ENCODE measurements around the gene RANBP17.

The RANBP17 gene

GRCh38 chr5:170882345-170882744, 20.5 kb downstream of the RANBP17 start:
- no peak overlapping the region for H3K4me3 ChIP-seq (ENCODE audit: low read depth, low read length)
- DNase-seq (ENCODE audit: low read depth), result no peak
- no peak for TF ChIP-seq CTCF (IDR thresholded peaks at IDR 0.05; ENCODE audit: insufficient read depth, low read depth, low read length, missing control alignments)

DNA sequence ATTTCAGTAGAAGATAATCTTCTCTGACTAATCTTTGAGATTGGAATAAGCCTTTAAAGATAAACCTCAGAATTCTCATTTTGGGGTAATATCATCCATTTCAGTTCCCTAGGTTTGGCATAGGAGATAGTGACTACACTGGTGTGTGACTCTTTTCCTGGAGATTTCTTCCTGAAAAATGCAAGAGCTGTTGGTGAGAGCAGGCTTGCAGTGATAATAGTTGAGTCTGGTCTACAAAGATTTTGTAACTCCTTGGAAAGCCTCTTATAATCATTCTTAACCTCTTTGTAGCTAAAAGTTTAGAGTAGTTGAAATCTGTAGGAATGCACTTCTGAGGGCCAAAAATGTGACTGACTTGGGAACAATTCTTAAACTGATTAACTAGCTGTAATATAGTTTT, 23.4 kb downstream of the RANBP17 start:
- no peak overlapping the region for H3K4me3 ChIP-seq (ENCODE audit: low read depth, low read length)
- no peak for TF ChIP-seq CTCF (IDR thresholded peaks at IDR 0.05; ENCODE audit: insufficient read depth, low read depth, low read length, missing control alignments)
- no peak for DNase-seq (ENCODE audit: low read depth)

- DNase-seq (ENCODE audit: low read depth), result no peak
- H3K4me3 ChIP-seq (ENCODE audit: low read depth, low read length), result no peak overlapping the region
- no peak for TF ChIP-seq CTCF (IDR thresholded peaks at IDR 0.05; ENCODE audit: insufficient read depth, low read depth, low read length, missing control alignments)
Observed at GRCh38 chr5:170885809-170886208, 24.0 kb downstream of the RANBP17 start.

- no peak overlapping the region for H3K4me3 ChIP-seq (ENCODE audit: low read depth, low read length)
- no peak for TF ChIP-seq CTCF (IDR thresholded peaks at IDR 0.05; ENCODE audit: insufficient read depth, low read depth, low read length, missing control alignments)
Observed at GRCh38 chr5:170886210-170886894, 24.5 kb downstream of the RANBP17 start.

DNA sequence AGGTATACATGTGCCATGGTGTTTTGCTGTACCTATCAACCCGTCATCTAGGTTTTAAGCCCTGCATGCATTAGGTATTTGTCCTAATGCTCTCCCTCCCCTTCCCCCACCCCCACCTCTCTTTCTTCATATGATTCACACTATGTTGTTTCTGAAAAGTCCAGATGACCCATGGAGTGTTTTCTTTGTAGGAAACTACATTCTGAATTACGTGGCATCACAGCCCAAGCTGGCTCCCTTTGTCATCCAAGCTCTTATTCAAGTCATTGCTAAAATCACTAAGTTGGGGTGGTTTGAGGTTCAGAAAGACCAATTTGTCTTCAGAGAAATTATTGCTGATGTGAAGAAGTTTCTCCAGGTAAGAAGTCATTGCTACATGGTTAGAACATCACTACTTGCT, 30.4 kb downstream of the RANBP17 start:
- no peak for TF ChIP-seq CTCF (IDR thresholded peaks at IDR 0.05; ENCODE audit: insufficient read depth, low read depth, low read length, missing control alignments)
- H3K4me3 ChIP-seq (ENCODE audit: low read depth, low read length), result no peak overlapping the region
- no peak for DNase-seq (ENCODE audit: low read depth)

More at GRCh38 chr5:170886210-170886894, 24.5 kb downstream of the RANBP17 start:
- no peak for DNase-seq (ENCODE audit: low read depth)

- no peak for DNase-seq (ENCODE audit: low read depth)
- no peak for TF ChIP-seq CTCF (IDR thresholded peaks at IDR 0.05; ENCODE audit: insufficient read depth, low read depth, low read length, missing control alignments)
- no peak overlapping the region for H3K4me3 ChIP-seq (ENCODE audit: low read depth, low read length)
Observed at GRCh38 chr5:170894665-170895064, 32.8 kb downstream of the RANBP17 start.

- no peak for DNase-seq (ENCODE audit: low read depth)
- TF ChIP-seq CTCF (IDR thresholded peaks at IDR 0.05; ENCODE audit: insufficient read depth, low read depth, low read length, missing control alignments), result peak; percentile 36
- no peak overlapping the region for H3K4me3 ChIP-seq (ENCODE audit: low read depth, low read length)
Observed at GRCh38 chr5:170896779-170897178, 35.0 kb downstream of the RANBP17 start.

Data from GM12865 (cell line).